Coronary artery (tissue), 2 donors: ENCODE data around the gene DEPP1.

Source experiments
- DNase-seq: peaks from one replicate; pipeline ENCODE4 v3.0.0-alpha.2; 2017; ENCODE audit warnings: low spot score
- H3K27ac ChIP-seq, 2 donors: fragments of 200-600 bp; sonication (generic); one replicate each; pipeline ENCODE4 v1.5.1; 2016 to 2019
- H3K4me3 ChIP-seq: fragments of 200-600 bp; sonication (generic); 2 replicates; pipeline ENCODE4 v1.5.1; 2016; ENCODE audit warnings: mild to moderate bottlenecking, moderate library complexity
- TF ChIP-seq, protein P1 (sequence below): fragments of 200-600 bp; sonication (generic); IDR thresholded peaks from one replicate; pipeline ENCODE4 v1.5.1; 2019; ENCODE audit warnings: antibody characterized with exemption

Gene DEPP1

DNA sequence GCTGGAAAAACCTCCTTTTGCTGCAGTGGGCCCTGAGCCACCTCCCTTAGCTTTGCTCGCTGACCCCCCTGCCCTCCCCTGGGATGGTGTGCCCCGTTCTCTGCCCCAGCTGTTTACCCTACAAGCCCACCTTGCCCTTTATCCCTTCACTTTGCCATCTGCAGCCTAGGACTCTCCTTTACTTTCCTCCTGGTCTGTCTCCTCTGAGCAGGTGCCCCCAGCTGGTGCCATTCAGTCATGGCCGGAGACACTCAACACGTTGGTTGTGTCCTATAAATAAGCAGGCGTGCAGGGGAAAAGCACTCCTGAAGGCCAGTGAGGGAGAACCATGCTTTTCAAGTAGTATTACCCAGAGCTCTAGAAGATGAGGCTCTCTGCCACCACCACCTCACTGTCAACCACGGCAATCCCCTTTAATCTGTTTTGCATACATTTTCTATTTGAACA is 12.9 kb downstream of the DEPP1 start:
- DNase-seq, result peak; percentile 64
- TF ChIP-seq, protein P1, sequence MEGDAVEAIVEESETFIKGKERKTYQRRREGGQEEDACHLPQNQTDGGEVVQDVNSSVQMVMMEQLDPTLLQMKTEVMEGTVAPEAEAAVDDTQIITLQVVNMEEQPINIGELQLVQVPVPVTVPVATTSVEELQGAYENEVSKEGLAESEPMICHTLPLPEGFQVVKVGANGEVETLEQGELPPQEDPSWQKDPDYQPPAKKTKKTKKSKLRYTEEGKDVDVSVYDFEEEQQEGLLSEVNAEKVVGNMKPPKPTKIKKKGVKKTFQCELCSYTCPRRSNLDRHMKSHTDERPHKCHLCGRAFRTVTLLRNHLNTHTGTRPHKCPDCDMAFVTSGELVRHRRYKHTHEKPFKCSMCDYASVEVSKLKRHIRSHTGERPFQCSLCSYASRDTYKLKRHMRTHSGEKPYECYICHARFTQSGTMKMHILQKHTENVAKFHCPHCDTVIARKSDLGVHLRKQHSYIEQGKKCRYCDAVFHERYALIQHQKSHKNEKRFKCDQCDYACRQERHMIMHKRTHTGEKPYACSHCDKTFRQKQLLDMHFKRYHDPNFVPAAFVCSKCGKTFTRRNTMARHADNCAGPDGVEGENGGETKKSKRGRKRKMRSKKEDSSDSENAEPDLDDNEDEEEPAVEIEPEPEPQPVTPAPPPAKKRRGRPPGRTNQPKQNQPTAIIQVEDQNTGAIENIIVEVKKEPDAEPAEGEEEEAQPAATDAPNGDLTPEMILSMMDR, result no peak
- Histone ChIP-seq H3K4me3 (no peak overlapping the region), H3K27ac (peak overlapping the region; percentile 28 to 92)

DNA sequence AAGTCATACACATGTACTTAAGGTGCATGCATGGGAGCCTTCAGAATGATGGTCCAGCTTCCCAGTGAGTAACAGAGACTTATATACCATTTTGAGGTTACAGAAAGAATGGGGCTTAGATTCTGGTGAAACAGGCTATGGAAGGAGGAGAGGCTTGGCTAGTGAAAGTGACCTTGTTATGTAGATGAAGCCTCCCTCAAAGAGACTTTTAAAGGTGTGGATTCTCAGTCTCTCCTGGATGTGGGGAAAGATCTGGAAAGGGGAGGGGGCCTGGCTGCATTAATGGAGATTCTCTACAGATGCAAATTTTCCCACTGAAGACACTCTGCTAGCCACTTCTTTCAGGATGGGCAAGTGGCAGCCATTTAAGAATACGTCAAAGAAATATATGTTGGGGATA is 13.5 kb downstream of the DEPP1 start:
- Histone ChIP-seq H3K4me3 (peak overlapping the region; percentile 94), H3K27ac (peak overlapping the region; percentile 86 to 92)
- TF ChIP-seq, protein P1, result no peak
- DNase-seq, result no peak

DNA sequence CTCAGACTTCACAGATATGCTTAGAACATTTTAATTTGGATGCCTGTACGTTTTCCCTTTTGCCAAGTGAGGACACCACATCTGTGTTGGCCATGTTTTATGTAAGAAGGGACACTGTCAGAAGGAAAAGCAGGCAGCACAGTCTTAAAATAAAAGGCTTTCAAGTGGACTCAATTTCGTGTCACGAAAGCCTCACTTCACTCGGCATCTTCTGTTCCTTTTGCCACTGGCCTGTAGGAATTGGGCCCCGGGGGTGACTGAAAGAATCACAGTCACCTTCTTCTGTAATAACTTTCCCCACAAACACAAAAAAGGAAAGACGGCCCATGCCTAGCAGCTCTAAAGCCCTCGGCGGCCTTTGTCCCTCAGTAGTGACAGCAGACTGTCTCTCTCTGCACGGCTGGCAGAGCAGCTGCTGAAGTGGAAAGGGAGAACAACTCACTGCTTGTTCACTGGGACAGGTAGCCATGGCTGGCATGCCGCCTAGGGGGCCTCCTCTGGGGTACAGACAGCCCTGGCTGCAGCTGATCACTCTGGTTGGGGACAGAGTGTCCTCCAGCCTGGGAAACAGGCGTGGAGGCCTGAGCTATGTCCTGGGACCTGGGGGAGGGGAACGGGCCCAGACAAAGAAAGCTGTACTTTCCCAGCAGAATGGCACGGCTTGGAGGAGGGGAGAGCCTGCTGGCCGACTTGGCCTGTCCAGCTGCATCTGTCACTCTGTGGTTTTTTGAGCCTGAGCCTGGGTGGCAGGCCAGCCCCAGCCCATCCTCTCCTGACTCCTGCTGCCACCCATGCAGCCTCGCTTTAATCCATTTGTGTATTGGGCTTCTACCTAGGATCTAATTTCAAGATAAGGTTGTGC is 14.6 kb downstream of the DEPP1 start:
- peak overlapping the region; percentile 94 for H3K4me3 ChIP-seq
- TF ChIP-seq, protein P1, result no peak
- peak; percentile 90 for DNase-seq

DNA sequence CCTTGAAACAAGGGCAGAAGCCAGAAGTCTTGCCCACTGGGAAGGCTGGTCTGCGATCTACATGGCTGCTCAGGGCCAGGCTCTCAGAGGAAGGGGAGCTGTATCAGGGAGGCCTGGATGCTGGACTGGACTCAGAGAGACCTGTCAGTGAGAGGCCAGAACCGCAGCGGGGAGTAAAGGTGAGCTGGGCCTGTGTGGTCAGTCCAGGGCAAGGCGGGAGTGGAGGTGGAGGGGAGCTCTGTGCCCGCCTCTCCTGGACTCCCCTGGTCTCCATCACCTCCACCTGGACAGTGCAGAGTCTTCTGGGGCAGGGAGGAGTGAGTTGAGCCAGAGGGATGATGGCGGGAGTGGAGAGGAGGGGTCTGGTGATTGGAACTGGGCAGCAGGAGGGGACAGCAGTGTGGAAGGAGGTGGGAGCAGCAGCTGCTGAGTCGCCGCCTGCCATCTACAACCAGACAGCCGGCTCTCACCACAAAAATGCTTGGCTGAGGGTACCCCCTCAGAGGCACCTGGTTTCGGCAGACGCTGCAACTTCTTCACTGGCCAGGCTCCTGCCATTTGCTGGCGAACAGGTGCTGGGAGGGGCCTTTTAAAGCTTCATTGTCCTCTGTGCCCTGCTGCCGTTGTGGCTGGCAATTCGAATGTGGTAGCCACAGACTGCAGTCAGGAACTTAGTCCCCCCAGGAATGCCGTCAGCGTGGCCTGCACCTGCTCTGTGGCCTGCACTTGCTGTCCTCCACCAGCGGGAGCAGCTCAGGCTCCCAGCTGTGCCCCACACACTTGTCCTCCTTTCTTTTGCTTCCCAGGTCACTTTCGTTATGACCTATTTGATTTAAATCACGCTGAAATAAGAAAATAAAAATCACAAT is 15.5 kb downstream of the DEPP1 start:
- TF ChIP-seq, protein P1, result no peak
- DNase-seq, result no peak
- Histone ChIP-seq H3K4me3 (peak overlapping the region; percentile 94), H3K27ac (peak overlapping the region; percentile 86 to 92)

More for the DNA sequence above, 14.6 kb downstream of the DEPP1 start:
- peak overlapping the region; percentile 86 to 92 for H3K27ac ChIP-seq

DNA sequence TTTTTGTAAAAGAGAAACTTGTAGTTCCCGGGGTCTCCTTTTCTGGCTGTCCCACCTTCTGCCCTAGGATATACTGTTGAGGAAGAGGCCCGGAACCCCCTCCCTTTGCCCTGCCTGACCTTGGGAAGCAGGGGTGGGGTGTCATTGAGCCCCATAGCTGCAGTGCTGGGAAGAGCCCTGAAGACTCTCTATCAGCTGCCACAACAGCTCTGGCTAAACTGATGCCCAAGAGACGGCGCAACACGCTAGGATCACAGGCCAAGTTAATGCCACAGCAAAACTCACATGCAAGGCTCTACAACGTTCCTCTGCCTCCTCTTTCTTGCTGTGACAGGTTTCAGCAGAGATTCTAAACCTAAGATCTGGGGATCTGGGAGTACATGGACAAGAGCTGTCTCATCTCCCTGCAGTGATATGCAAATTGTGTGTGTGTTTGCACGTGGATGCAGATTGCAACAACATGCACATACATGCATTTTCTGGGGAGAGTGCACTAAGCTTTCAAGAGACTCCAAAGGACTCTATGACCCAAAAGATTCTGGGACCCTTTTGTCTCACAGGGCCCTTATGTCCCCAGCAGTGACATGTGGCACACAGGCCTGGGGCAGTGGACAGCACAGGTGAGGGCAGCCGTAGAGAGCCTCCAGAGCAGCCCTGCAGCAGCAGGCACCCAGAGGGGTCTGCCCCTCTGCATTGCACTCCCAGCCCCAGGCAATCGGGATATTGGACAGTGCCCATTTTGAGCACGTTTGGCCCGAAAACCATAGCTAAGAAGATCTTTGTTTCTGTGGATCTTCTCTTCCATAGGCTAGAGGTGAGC is 16.5 kb downstream of the DEPP1 start:
- peak; percentile 59 for DNase-seq
- Histone ChIP-seq H3K4me3 (peak overlapping the region; percentile 94), H3K27ac (peak overlapping the region; percentile 1 to 92)
- TF ChIP-seq, protein P1, result no peak

DNA sequence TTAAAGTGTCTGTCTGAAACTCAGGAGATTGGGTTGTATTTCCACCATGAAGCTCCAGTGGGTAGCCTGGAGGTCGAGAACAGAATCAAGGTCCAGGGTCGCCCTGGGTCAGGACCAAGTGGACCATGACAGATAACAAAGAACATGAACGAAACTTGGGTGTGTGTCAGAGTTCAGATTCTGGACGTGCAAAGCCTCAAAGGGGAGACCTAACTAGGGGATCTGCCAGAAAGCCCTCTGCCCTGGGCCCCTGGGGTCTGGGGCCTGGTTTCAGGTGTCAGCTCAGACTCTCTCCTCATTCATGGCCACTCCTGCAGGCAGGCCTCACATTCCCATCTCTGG is 17.4 kb downstream of the DEPP1 start:
- peak overlapping the region; percentile 78 to 91 for H3K27ac ChIP-seq
- peak overlapping the region; percentile 94 for H3K4me3 ChIP-seq
- TF ChIP-seq, protein P1, result no peak
- DNase-seq, result peak; percentile 55
